Kidney (tissue), 14 donors: ENCODE measurements around the gene ARNT2. TPM values are rescaled to one million over a fixed set of nuclear protein-coding genes. Genes with fewer than 3 reads are reported as not detected.

Experiments used
- DNase-seq, 5 donors: peaks; one replicate each; pipeline ENCODE4 v3.0.0-alpha.2; 2013 to 2020
- FAIRE-seq: peaks from 2 replicates; lab custom pipeline; 2012; peaks lifted over from hg19 to GRCh38; lab: Jason Lieb, UNC
- H3K27ac ChIP-seq, 2 donors: one replicate each; pipeline ENCODE4 v1.7.0; 2013; ENCODE audit warnings: low read depth in 2 of 2, low read length in 2 of 2, inconsistent platforms in 1 of 2
- H3K27me3 ChIP-seq: one replicate; pipeline ENCODE4 v1.7.1; 2013; ENCODE audit warnings: low read length, inconsistent platforms; ENCODE audit not compliant: control insufficient read depth, insufficient read depth
- H3K36me3 ChIP-seq, 3 donors: one replicate each; pipeline versions ENCODE4 v1.7.0 to v1.7.1; 2013; ENCODE audit warnings: low read length in 3 of 3, control low read depth in 1 of 3, inconsistent platforms in 1 of 3; ENCODE audit not compliant: insufficient read depth in 3 of 3, control insufficient read depth in 2 of 3
- H3K4me1 ChIP-seq, 3 donors: one replicate each; pipeline versions ENCODE4 v1.7.0 to v1.7.1; 2013; ENCODE audit warnings: low read length in 3 of 3, inconsistent platforms in 1 of 3, low read depth in 1 of 3; ENCODE audit not compliant: control insufficient read depth in 2 of 3, insufficient read depth in 2 of 3
- H3K4me3 ChIP-seq, 3 donors: one replicate each; pipeline versions ENCODE4 v1.7.0 to v1.8.1; 2013; ENCODE audit warnings: low read length in 3 of 3, control low read depth in 1 of 3, inconsistent platforms in 1 of 3
- H3K9ac ChIP-seq, 3 donors: one replicate each; pipeline versions ENCODE4 v1.7.0 to v1.7.1; 2013; ENCODE audit warnings: low read length in 3 of 3, control low read depth in 1 of 3, inconsistent platforms in 1 of 3
- H3K9me3 ChIP-seq, 3 donors: one replicate each; pipeline versions ENCODE4 v1.7.0 to v1.7.1; 2013; ENCODE audit warnings: low read length in 3 of 3, control low read depth in 1 of 3, inconsistent platforms in 1 of 3; ENCODE audit not compliant: control insufficient read depth in 2 of 3, insufficient read depth in 1 of 3
- CTCF ChIP-seq: IDR thresholded peaks from 3 replicates; pipeline ENCODE4 v1.5.1; 2012; ENCODE audit warnings: mild to moderate bottlenecking, moderate library complexity, borderline replicate concordance; ENCODE audit not compliant: insufficient read depth; ENCODE audit errors: extremely low read depth
- intact Hi-C: fragments of 100-400 bp; cut with DNase I; formaldehyde crosslinking; loops from one replicate; pipeline ENCODE4 v1.11.1; 2022
- polyA plus RNA-seq: library from polyadenylated mRNA; stranded (reverse); fragments of 350-450 nt; fragmentation: Illumina TruSeq; extraction: RNeasy Lipid Tissue Mini Kit (QIAGEN cat#74804); gene quantifications from one replicate; pipeline ENCODE4 v1.2.3, GENCODE V29; 2014; ENCODE audit warnings: low read depth, low replicate concordance; ENCODE audit not compliant: insufficient read depth
- total RNA-seq: library from RNA; stranded (reverse); fragmentation: NEBNext Ultra II Directional; extraction: Animal tissue kit (Norgen Biotek cat#: 25700); gene quantifications from one replicate; pipeline ENCODE4 v1.2.1, GENCODE V29; 2021
- donor health status: control.
- donor health status: control.
- donor health status: control.
- donor health status: control.
- donor health status: control.
- donor health status: DM: yes; HTN: yes; CAD: no.
- donor health status: Normal renal cell carcinoma (clear cell type).

ARNT2 gene
- total and polyA plus RNA-seq, 2 donors from 2014 or later, result 12.2 to 38.2 TPM

GRCh38 chr15:80441714-80442113 lies 37.5 kb downstream of the ARNT2 start:
- TF ChIP-seq CTCF, result no peak
- H3K36me3 ChIP-seq, result peaks cover 0 to 3% (median 0%) of the 10 kb centered on the region in 3 donors
- no peaks in the 10 kb centered on the region for H3K27me3 ChIP-seq
- no peak overlapping the region for H3K4me3 ChIP-seq
- no peak overlapping the region for H3K27ac ChIP-seq
- H3K9me3 ChIP-seq, result no peaks in the 10 kb centered on the region
- no peak for FAIRE-seq
- intact Hi-C loops, result no loop called here
- no peak for DNase-seq
- H3K9ac ChIP-seq, result no peak overlapping the region
- no peaks in the 10 kb centered on the region for H3K4me1 ChIP-seq

- H3K4me1 ChIP-seq, result no peaks in the 10 kb centered on the region
- no peak for DNase-seq
- H3K27me3 ChIP-seq, result no peaks in the 10 kb centered on the region
- FAIRE-seq, result no peak
- no peaks in the 10 kb centered on the region for H3K9me3 ChIP-seq
- no peak overlapping the region for H3K4me3 ChIP-seq
- no peak overlapping the region for H3K9ac ChIP-seq
- intact Hi-C loops, result no loop called here
- no peak overlapping the region for H3K27ac ChIP-seq
- TF ChIP-seq CTCF, result no peak
- peaks cover 0 to 3% (median 0%) of the 10 kb centered on the region in 3 donors for H3K36me3 ChIP-seq
Measured at GRCh38 chr15:80442728-80443403, 38.7 kb downstream of the ARNT2 start.

GRCh38 chr15:80444680-80445251 lies 40.6 kb downstream of the ARNT2 start:
- H3K4me1 ChIP-seq, result no peaks in the 10 kb centered on the region
- no peak overlapping the region for H3K4me3 ChIP-seq
- no peaks in the 10 kb centered on the region for H3K27me3 ChIP-seq
- H3K9me3 ChIP-seq, result no peaks in the 10 kb centered on the region
- peaks cover 0 to 3% (median 0%) of the 10 kb centered on the region in 3 donors for H3K36me3 ChIP-seq
- H3K9ac ChIP-seq, result no peak overlapping the region
- H3K27ac ChIP-seq, result no peak overlapping the region
- no peak for TF ChIP-seq CTCF
- FAIRE-seq, result no peak
- DNase-seq, result no peak
- intact Hi-C loops, result no loop called here
